IMR-90 (cell line): ENCODE data around the gene ZNF613. TPM values are rescaled to one million over a fixed set of nuclear protein-coding genes. Genes with fewer than 3 reads are reported as not detected.

ENCODE experiments used
- ATAC-seq: fragments of 200-7000 bp; cut with Tn5 transposase; 2 replicates; pipeline ENCODE4 v1.9.1; 2020; ENCODE audit warnings: low read depth, mild to moderate bottlenecking, moderate library complexity
- BruUV-seq: library from RNA; stranded (reverse); fragments of 400-500 nt; replicated peaks from 2 replicates; lab custom pipeline; 2021; lab: Mats Ljungman, UMichigan
- CTCF ChIA-PET: fragments of 300-600 bp; formaldehyde crosslinking; extraction: SDS; loops from one replicate; lab custom pipeline; 2021; ENCODE audit warnings: antibody characterized with exemption; lab: Yijun Ruan, JAX
- POLR2A ChIA-PET: fragments of 300-600 bp; sonication (Branson Sonifier 250); formaldehyde crosslinking; loops from one replicate; lab custom pipeline; 2022; ENCODE audit warnings: antibody characterized with exemption; ENCODE audit not compliant: unreplicated experiment; lab: Charles Lee
- DNase-seq: peaks from one replicate; pipeline ENCODE4 v3.0.0; 2013
- H2AFZ ChIP-seq: replicated peaks from 2 replicates; pipeline ENCODE3; 2013; ENCODE audit warnings: low read length, mild to moderate bottlenecking; ENCODE audit not compliant: poor library complexity
- H2AK5ac ChIP-seq: 2 replicates; pipeline ENCODE4 v1.6.1; 2013; ENCODE audit warnings: low read depth, low read length, inconsistent platforms
- H2AK9ac ChIP-seq: replicated peaks from 2 replicates; pipeline ENCODE3; 2013; ENCODE audit warnings: mild to moderate bottlenecking, low read depth, low read length, moderate library complexity; ENCODE audit not compliant: poor library complexity
- H2BK120ac ChIP-seq: 2 replicates; pipeline ENCODE4 v1.6.1; 2013; ENCODE audit warnings: low read depth, low read length, inconsistent platforms
- H2BK15ac ChIP-seq: 3 replicates; pipeline ENCODE4 v1.6.1; 2013; ENCODE audit warnings: low read depth, low read length, inconsistent platforms
- H2BK20ac ChIP-seq: 2 replicates; pipeline ENCODE4 v1.6.1; 2013; ENCODE audit warnings: low read depth, mild to moderate bottlenecking, inconsistent platforms, low read length, moderate library complexity
- H2BK5ac ChIP-seq: 2 replicates; pipeline ENCODE4 v1.6.1; 2013; ENCODE audit warnings: mild to moderate bottlenecking, low read depth, low read length, inconsistent platforms; ENCODE audit not compliant: poor library complexity, severe bottlenecking
- H3K14ac ChIP-seq: replicated peaks from 2 replicates; pipeline ENCODE4 v1.6.1; 2013; ENCODE audit warnings: low read depth, low read length, inconsistent platforms
- H3K18ac ChIP-seq: 2 replicates; pipeline ENCODE4 v1.6.1; 2013; ENCODE audit warnings: low read depth, low read length, control low read depth
- H3K23ac ChIP-seq: 2 replicates; pipeline ENCODE4 v1.6.1; 2013; ENCODE audit warnings: low read depth, low read length, inconsistent platforms
- H3K27ac ChIP-seq: 2 replicates; pipeline ENCODE4 v1.5.1; 2013; ENCODE audit warnings: mild to moderate bottlenecking, control low read depth, low read length; ENCODE audit not compliant: insufficient read depth
- H3K27me3 ChIP-seq: 2 replicates; pipeline ENCODE4 v1.6.1; 2013; ENCODE audit warnings: low read length; ENCODE audit not compliant: control insufficient read depth, insufficient read depth
- H3K36me3 ChIP-seq: 2 replicates; pipeline ENCODE4 v1.6.1; 2013; ENCODE audit warnings: low read length, mixed read lengths; ENCODE audit not compliant: control insufficient read depth, insufficient read depth
- H3K4ac ChIP-seq: 2 replicates; pipeline ENCODE4 v1.6.1; 2013; ENCODE audit warnings: low read depth, low read length, inconsistent platforms
- H3K4me1 ChIP-seq: 2 replicates; pipeline ENCODE4 v1.6.1; 2013; ENCODE audit warnings: low read length, mixed read lengths; ENCODE audit not compliant: control insufficient read depth, insufficient read depth
- H3K4me2 ChIP-seq: 2 replicates; pipeline ENCODE4 v1.6.1; 2013; ENCODE audit warnings: low read depth, mild to moderate bottlenecking, control low read depth, low read length, moderate library complexity
- H3K4me3 ChIP-seq: 2 replicates; pipeline ENCODE4 v1.5.1; 2013; ENCODE audit warnings: low read depth, mild to moderate bottlenecking, control low read depth, low read length, moderate library complexity; ENCODE audit not compliant: insufficient read depth
- H3K56ac ChIP-seq: 2 replicates; pipeline ENCODE4 v1.6.1; 2013; ENCODE audit warnings: low read length, inconsistent platforms; ENCODE audit not compliant: insufficient read depth; ENCODE audit errors: extremely low read depth
- H3K79me1 ChIP-seq, 2 experiments: 2 replicates each; pipeline ENCODE4 v1.6.1; 2013; ENCODE audit warnings: low read length in 2 of 2, inconsistent platforms in 1 of 2, low read depth in 1 of 2
- H3K9ac ChIP-seq: 2 replicates; pipeline ENCODE4 v1.6.1; 2013; ENCODE audit warnings: low read depth, low read length, control low read depth
- H3K9me1 ChIP-seq: 2 replicates; pipeline ENCODE4 v1.6.1; 2013; ENCODE audit warnings: low read length, inconsistent platforms; ENCODE audit not compliant: insufficient read depth
- H3K9me3 ChIP-seq: 2 replicates; pipeline ENCODE4 v1.6.1; 2013; ENCODE audit warnings: low read length; ENCODE audit not compliant: control insufficient read depth, insufficient read depth
- H4K20me1 ChIP-seq: 2 replicates; pipeline ENCODE4 v1.6.1; 2013; ENCODE audit warnings: low read length, inconsistent platforms; ENCODE audit not compliant: insufficient read depth
- H4K5ac ChIP-seq: 2 replicates; pipeline ENCODE4 v1.6.1; 2013; ENCODE audit warnings: mild to moderate bottlenecking, low read depth, low read length, control low read depth
- H4K8ac ChIP-seq, 2 experiments: 2 replicates each; pipeline ENCODE4 v1.6.1; 2013; ENCODE audit warnings: low read depth in 2 of 2, low read length in 2 of 2, control low read depth in 1 of 2, inconsistent platforms in 1 of 2
- H4K91ac ChIP-seq: 2 replicates; pipeline ENCODE4 v1.6.1; 2013; ENCODE audit warnings: low read depth, low read length, inconsistent platforms; ENCODE audit not compliant: insufficient read depth
- CTCF ChIP-seq: conservative IDR thresholded peaks from 2 replicates; pipeline ENCODE4 v1.5.1; 2012; ENCODE audit warnings: mild to moderate bottlenecking, low read depth, low read length, improper control_type of control experiment
- ELK1 ChIP-seq: fragments of 150-350 bp; IDR thresholded peaks from 2 replicates; pipeline ENCODE4 v1.6.1; 2016; ENCODE audit warnings: low read depth, mild to moderate bottlenecking, low read length, moderate library complexity, borderline replicate concordance
- SMC3 ChIP-seq: fragments of 150-350 bp; IDR thresholded peaks from 2 replicates; pipeline ENCODE4 v1.6.1; 2016; ENCODE audit warnings: low read depth, mild to moderate bottlenecking, antibody characterized with exemption, low read length, moderate library complexity
- WGBS, 2 experiments: methylation state at CpG; one replicate each; pipeline versions ENCODE4 v1.1.5 to v1.1.7; 2013; ENCODE audit warnings: missing lambda C conversion rate in 2 of 2; ENCODE audit not compliant: insufficient read length in 1 of 2; ENCODE audit errors: extremely low coverage in 2 of 2; 5-methylcytosine and 5-hydroxymethylcytosine counted together
- dilution Hi-C: fragments of 300-500 bp; cut with HindIII; formaldehyde crosslinking; loops from one replicate; pipeline ENCODE4 v1.14.3; 2018; ENCODE audit warnings: low sequenced_read_pairs; ENCODE audit not compliant: unreplicated experiment
- in situ Hi-C: fragments of 300-500 bp; cut with MboI; formaldehyde crosslinking; loops from 3 replicates; pipeline ENCODE4 v1.14.3; 2019; ENCODE audit warnings: low sequenced_read_pairs, inconsistent platforms, mixed read lengths
- intact Hi-C: fragments of 100-400 bp; cut with micrococcal nuclease; formaldehyde crosslinking; loops from 2 replicates; pipeline ENCODE4 v1.10.0; 2022
- polyA plus RNA-seq, 3 experiments: library from polyadenylated mRNA; depleted of rRNA; stranded (reverse); fragments of >200 nt; gene quantifications; 2 replicates each; pipeline ENCODE4 v1.2.3, GENCODE V29; 2012; ENCODE audit warnings: low replicate concordance in 1 of 3
- total RNA-seq: library from RNA; depleted of rRNA; stranded (reverse); fragments of >200 nt; gene quantifications from 2 replicates; pipeline ENCODE4 v1.2.3, GENCODE V29; 2012

ZNF613 gene
- total and polyA plus RNA-seq, 2 of the 4 experiments (the other 2 are of a cell fraction) = 3.3 to 10.4 TPM

GRCh38 chr19:51891193-51891747 lies 36.0 kb upstream of the ZNF613 start (continued):
- TF ChIP-seq ELK1 = no peak

- H3K56ac ChIP-seq = no peak overlapping the region
- TF ChIP-seq CTCF = 0 out of 2 replicates have a peak, but pooled peaks have one; percentile 8
- TF ChIP-seq SMC3 = no peak
- no peak overlapping the region for H4K5ac ChIP-seq
- H3K18ac ChIP-seq = no peak overlapping the region
- no peaks in the 10 kb centered on the region for H3K27me3 ChIP-seq
- peaks cover 20% of the 10 kb centered on the region for H3K36me3 ChIP-seq
- H3K9ac ChIP-seq = no peak overlapping the region
- no peak overlapping the region for H4K8ac ChIP-seq
- H2BK120ac ChIP-seq = no peak overlapping the region
- BruUV-seq = no TSS peak
- H2AK9ac ChIP-seq = no peak overlapping the region
- H3K9me1 ChIP-seq = no peaks in the 10 kb centered on the region
- no peak overlapping the region for H3K14ac ChIP-seq
- H4K20me1 ChIP-seq = no peaks in the 10 kb centered on the region
- WGBS, 2 experiments = no CpG with 5 or more reads among the region's 4 CpGs
- dilution Hi-C loops (no loop called here), in situ Hi-C loops (no loop called here), intact Hi-C loops (no loop called here)
- H3K4ac ChIP-seq = no peak overlapping the region
- ATAC-seq (no peak), DNase-seq (no peak)
- H2BK5ac ChIP-seq = no peak overlapping the region
- H2AK5ac ChIP-seq = no peak overlapping the region
- peaks cover 12% of the 10 kb centered on the region; the same call in 1 of the 2 replicates for H3K9me3 ChIP-seq
- H3K4me2 ChIP-seq = no peak overlapping the region
- H4K91ac ChIP-seq = no peak overlapping the region
- H3K23ac ChIP-seq = no peak overlapping the region
- H2AFZ ChIP-seq = no peak overlapping the region
- H3K4me3 ChIP-seq = no peak overlapping the region
- H2BK20ac ChIP-seq = no peak overlapping the region
- H3K4me1 ChIP-seq = no peaks in the 10 kb centered on the region
- CTCF ChIA-PET = no interaction called here
- POLR2A ChIA-PET = no interaction called here
- no peak overlapping the region for H3K27ac ChIP-seq
- peaks cover 19 to 30% of the 10 kb centered on the region in 2 experiments for H3K79me1 ChIP-seq
- no peak overlapping the region for H2BK15ac ChIP-seq
Measured at GRCh38 chr19:51901860-51902259, 25.4 kb upstream of the ZNF613 start.
